GM19397 (cell line): ENCODE measurements around the gene RORB.

Experiments
- ATAC-seq: cut with Tn5 transposase; IDR thresholded peaks from one replicate; pipeline ENCODE4 v1.9.1; 2021; ENCODE audit warnings: mild to moderate bottlenecking, moderate library complexity; ENCODE audit not compliant: unreplicated experiment

The RORB gene

GRCh38 chr9:74589576-74589975 is 92.4 kb downstream of the RORB start:
- no peak for ATAC-seq

- ATAC-seq, result no peak
Measured at GRCh38 chr9:74595286-74595685, 98.2 kb downstream of the RORB start.

- no peak for ATAC-seq
Measured at GRCh38 chr9:74598874-74599273, 101.7 kb downstream of the RORB start.

- peak; percentile 48 for ATAC-seq
Measured at GRCh38 chr9:74609671-74610405, 112.7 kb downstream of the RORB start.

- no peak for ATAC-seq
Measured at GRCh38 chr9:74610523-74611061, 113.5 kb downstream of the RORB start.

GRCh38 chr9:74630228-74630627 is 133.1 kb downstream of the RORB start:
- ATAC-seq, result no peak

GRCh38 chr9:74639112-74639511 is 142.0 kb downstream of the RORB start:
- no peak for ATAC-seq

- no peak for ATAC-seq
Measured at GRCh38 chr9:74642376-74642775, 145.2 kb downstream of the RORB start.

GRCh38 chr9:74643303-74643923 is 146.3 kb downstream of the RORB start:
- ATAC-seq, result no peak

GRCh38 chr9:74644023-74644422 is 146.9 kb downstream of the RORB start:
- no peak for ATAC-seq

- peak; percentile 48 for ATAC-seq
Measured at GRCh38 chr9:74645007-74645639, 148.0 kb downstream of the RORB start.

- ATAC-seq, result no peak
Measured at GRCh38 chr9:74653410-74654080, 156.4 kb downstream of the RORB start.

GRCh38 chr9:74662674-74663073 is 165.5 kb downstream of the RORB start:
- no peak for ATAC-seq

- no peak for ATAC-seq
Measured at GRCh38 chr9:74663439-74663838, 166.3 kb downstream of the RORB start.

- no peak for ATAC-seq
Measured at GRCh38 chr9:74666625-74667316, 169.6 kb downstream of the RORB start.

- no peak for ATAC-seq
Measured at GRCh38 chr9:74672237-74672636, 175.1 kb downstream of the RORB start.

- ATAC-seq, result no peak
Measured at GRCh38 chr9:74674077-74674476, 176.9 kb downstream of the RORB start.

GRCh38 chr9:74681906-74682305 is 184.8 kb downstream of the RORB start:
- ATAC-seq, result no peak

GRCh38 chr9:74683322-74683721 is 186.2 kb downstream of the RORB start:
- ATAC-seq, result no peak

- no peak for ATAC-seq
Measured at GRCh38 chr9:74691058-74691457, 193.9 kb downstream of the RORB start.

GRCh38 chr9:74696520-74696919 is 199.4 kb downstream of the RORB start:
- ATAC-seq, result no peak
